ENCODE measurements around the gene ACOT7. TPM values are rescaled to one million over a fixed set of nuclear protein-coding genes. Genes with fewer than 3 reads are reported as not detected.

ACOT7 gene
- total RNA-seq, 4 donors from 2014 or later: 18.6 to 29.4 (median 23.2) TPM

DNA sequence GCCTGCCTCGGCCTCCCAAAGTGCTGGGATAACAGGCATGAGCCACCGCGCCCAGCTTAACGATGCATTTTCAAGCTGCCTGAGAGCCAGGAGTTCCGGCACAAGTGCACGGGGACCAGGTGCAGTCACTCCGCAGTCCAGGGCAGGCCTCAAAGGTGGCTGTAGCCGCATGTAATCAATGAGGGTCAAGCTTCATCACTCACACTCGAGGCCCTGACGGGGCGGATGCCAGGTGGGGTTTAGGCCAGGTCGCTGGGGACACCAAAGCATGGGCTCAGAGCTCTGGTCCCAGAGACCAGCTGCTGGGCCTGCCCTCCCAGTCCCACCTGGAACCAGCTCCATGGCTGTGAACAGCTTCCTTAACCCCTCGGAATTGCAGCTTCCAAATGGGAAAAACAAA is 106.5 kb downstream of the ACOT7 start:
- Histone ChIP-seq H3K4me3 (no peak overlapping the region), H3K27me3 (no peaks in the 10 kb centered on the region), H3K27ac (no peak overlapping the region), H3K9me3 (no peaks in the 10 kb centered on the region), H3K4me1 (peaks cover 0 to 29% (median under 1%) of the 10 kb centered on the region in 4 donors), H3K36me3 (no peaks in the 10 kb centered on the region)
- TF ChIP-seq POLR2A (IDR thresholded peaks at IDR 0.05) (no peak), EP300 (IDR thresholded peaks at IDR 0.05) (no peak)
- TF ChIP-seq, protein P1, sequence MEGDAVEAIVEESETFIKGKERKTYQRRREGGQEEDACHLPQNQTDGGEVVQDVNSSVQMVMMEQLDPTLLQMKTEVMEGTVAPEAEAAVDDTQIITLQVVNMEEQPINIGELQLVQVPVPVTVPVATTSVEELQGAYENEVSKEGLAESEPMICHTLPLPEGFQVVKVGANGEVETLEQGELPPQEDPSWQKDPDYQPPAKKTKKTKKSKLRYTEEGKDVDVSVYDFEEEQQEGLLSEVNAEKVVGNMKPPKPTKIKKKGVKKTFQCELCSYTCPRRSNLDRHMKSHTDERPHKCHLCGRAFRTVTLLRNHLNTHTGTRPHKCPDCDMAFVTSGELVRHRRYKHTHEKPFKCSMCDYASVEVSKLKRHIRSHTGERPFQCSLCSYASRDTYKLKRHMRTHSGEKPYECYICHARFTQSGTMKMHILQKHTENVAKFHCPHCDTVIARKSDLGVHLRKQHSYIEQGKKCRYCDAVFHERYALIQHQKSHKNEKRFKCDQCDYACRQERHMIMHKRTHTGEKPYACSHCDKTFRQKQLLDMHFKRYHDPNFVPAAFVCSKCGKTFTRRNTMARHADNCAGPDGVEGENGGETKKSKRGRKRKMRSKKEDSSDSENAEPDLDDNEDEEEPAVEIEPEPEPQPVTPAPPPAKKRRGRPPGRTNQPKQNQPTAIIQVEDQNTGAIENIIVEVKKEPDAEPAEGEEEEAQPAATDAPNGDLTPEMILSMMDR (IDR thresholded peaks at IDR 0.05): no peak
- WGBS, 2 donors: 91 to 92% methylated on average over 12 to 13 of the region's 13 CpGs
- DNase-seq (ENCODE audit: low spot score in 2 of 2): no peak

DNA sequence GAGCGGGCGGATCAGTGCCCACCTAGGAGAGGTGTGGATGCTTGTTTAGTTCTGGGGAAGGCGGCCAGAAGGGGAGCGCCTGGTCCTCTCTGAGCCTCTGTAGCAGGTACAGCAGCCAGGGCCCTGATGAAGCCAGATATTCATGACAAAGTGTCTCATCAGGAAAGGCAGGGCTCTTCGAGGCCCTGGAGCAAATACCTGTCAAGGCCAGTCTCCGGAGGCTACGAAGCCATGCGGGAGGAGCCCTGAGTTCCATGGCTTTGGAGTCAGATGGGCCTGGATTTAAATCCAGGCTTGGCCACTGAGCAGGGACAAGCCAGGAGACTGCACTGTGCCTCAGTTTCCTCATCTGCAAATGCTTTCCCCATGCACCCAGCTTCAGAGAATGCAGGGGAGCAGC is 107.3 kb downstream of the ACOT7 start:
- Histone ChIP-seq H3K4me3 (no peak overlapping the region), H3K4me1 (peaks cover 0 to 22% (median 0%) of the 10 kb centered on the region in 4 donors), H3K9me3 (no peaks in the 10 kb centered on the region), H3K36me3 (no peaks in the 10 kb centered on the region), H3K27me3 (no peaks in the 10 kb centered on the region), H3K27ac (no peak overlapping the region)
- 92 to 98% methylated on average over 8 of the region's 8 CpGs for WGBS, 2 donors
- TF ChIP-seq, protein P1 (IDR thresholded peaks at IDR 0.05): no peak
- no peak for TF ChIP-seq POLR2A (IDR thresholded peaks at IDR 0.05)
- no peak for TF ChIP-seq EP300 (IDR thresholded peaks at IDR 0.05)
- DNase-seq (ENCODE audit: low spot score in 2 of 2): no peak

DNA sequence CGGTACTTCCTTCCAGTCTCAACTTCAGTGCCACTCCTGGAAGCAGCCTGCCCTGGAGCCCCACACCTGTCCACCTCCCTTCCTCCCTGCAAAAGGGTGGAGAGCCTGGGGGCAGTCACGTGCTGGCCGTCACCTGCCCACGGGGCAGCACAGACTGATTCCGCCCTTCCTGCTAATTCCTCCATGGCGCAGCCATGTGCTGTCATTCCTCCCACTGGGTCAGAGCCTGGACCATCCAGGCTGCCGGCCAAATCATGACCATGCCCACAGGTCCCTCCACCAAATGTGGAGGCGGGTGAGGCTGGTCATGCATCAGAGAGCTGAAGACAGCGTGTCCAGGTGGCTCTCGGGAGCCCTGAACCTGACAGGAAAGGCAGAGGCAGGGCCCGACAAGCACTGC is 108.2 kb downstream of the ACOT7 start:
- H3K4me1 ChIP-seq: peaks cover 0 to 17% (median 0%) of the 10 kb centered on the region in 4 donors
- no peaks in the 10 kb centered on the region for H3K9me3 ChIP-seq
- TF ChIP-seq POLR2A (IDR thresholded peaks at IDR 0.05) (no peak), EP300 (IDR thresholded peaks at IDR 0.05) (no peak)
- TF ChIP-seq, protein P1 (IDR thresholded peaks at IDR 0.05): no peak
- DNase-seq (ENCODE audit: low spot score in 2 of 2): no peak
- no peaks in the 10 kb centered on the region for H3K27me3 ChIP-seq
- WGBS, 2 donors: 85 to 96% methylated on average over 8 to 10 of the region's 11 CpGs
- no peaks in the 10 kb centered on the region for H3K36me3 ChIP-seq
- no peak overlapping the region for H3K4me3 ChIP-seq
- no peak overlapping the region for H3K27ac ChIP-seq

DNA sequence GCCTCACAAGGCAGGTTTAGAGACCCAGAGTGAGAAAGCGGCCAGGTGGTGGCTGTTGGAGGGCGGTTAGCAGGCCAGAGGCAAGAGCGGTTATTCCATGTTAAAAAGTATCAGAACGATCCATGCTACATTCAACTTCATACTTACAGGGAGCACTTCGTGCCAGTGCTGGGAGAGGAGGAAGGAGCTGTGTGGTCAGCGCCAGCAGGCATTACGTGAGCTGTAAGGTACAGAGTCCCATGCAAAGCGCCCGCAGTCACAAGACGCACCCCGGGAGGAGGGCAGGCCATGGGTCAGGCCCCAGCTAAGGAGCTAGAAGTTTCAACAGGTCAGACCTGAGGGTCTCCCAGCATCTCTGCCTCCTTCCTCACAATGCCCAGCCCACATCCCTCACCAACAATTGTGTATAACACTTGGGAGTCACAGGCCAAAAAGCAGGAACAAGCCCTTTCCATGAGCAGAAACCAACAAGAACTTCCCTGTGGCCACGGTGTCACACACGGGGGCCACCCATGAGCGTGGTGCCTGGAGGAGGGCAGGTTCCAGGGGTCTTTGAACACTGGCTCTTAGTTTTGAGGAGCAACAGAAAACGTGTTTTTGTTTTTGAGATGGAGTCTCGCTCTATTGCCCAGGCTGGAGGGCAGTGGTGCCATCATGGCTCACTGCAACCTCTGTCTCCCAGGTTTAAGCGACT is 110.8 kb downstream of the ACOT7 start:
- no peaks in the 10 kb centered on the region for H3K27me3 ChIP-seq
- no peaks in the 10 kb centered on the region for H3K9me3 ChIP-seq
- no peak overlapping the region for H3K4me3 ChIP-seq
- peaks cover 0 to 5% (median 0%) of the 10 kb centered on the region in 4 donors for H3K4me1 ChIP-seq
- DNase-seq (ENCODE audit: low spot score in 2 of 2): no peak
- peak overlapping the region in 1 of 4 donors; percentile 62 for H3K27ac ChIP-seq
- WGBS, 2 donors: 93 to 95% methylated on average over 15 to 17 of the region's 17 CpGs
- TF ChIP-seq POLR2A (IDR thresholded peaks at IDR 0.05): no peak
- TF ChIP-seq, protein P1 (IDR thresholded peaks at IDR 0.05): no peak
- TF ChIP-seq EP300 (IDR thresholded peaks at IDR 0.05): no peak
- H3K36me3 ChIP-seq: peaks cover 0 to 12% (median 0%) of the 10 kb centered on the region in 3 donors

DNA sequence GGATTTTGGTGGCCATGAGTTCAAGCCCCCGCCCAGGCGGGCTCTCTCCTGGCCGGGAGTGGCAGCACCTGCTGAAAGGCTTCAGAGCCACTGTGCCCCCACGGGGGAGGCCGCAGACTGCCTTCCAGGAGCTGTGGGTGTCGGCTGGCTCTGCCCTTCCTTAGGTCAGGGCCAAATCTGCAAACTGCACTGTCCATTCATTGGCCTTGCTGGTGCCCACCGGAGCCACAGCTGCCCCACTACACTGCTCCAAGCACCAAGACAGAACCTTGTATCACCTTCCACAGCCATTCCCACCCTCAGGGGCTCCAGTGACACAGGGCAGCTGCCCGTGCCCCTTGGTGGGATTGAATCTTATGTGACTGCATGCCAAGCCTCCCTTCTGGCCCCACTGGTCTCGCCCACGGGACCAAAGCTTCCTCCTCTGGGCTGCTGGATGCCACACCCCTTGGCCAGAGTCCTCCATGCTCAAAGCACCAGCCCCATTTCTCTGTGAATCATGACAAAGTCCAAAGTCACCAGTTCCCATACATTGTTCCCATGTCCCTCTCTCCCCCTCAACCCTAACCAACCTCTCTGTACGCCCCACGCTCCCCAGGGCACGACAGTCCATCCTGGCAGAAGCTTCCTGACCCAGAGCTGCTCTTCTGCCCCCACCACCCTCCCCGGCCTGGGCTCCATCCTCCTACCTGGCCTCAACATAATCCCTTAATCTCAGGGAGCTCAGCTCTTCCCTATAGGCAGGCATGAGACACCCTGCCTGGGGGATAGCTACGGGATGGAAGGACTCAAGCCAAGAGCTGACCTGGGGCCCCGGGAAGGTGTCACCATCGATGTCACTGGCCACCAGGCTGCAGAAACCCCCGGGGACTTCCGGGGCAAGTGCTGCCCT is 111.8 kb downstream of the ACOT7 start:
- WGBS, 2 donors: 78 to 86% methylated on average over 14 to 19 of the region's 19 CpGs
- peaks cover 0 to 12% (median 0%) of the 10 kb centered on the region in 3 donors for H3K36me3 ChIP-seq
- no peaks in the 10 kb centered on the region for H3K9me3 ChIP-seq
- H3K27ac ChIP-seq: peak overlapping the region in 1 of 4 donors; percentile 73
- peaks cover 0 to 4% (median 2%) of the 10 kb centered on the region in 4 donors for H3K4me1 ChIP-seq
- no peak for DNase-seq (ENCODE audit: low spot score in 2 of 2)
- H3K4me3 ChIP-seq: no peak overlapping the region
- H3K27me3 ChIP-seq: no peaks in the 10 kb centered on the region
- TF ChIP-seq, protein P1 (IDR thresholded peaks at IDR 0.05): no peak
- TF ChIP-seq POLR2A (IDR thresholded peaks at IDR 0.05) (no peak), EP300 (IDR thresholded peaks at IDR 0.05) (no peak)
